ENCODE measurements around the gene PTPRN2. TPM values are rescaled to one million over a fixed set of nuclear protein-coding genes. Genes with fewer than 3 reads are reported as not detected.

PTPRN2 gene
- total and polyA plus RNA-seq, 2 of the 8 experiments (the other 6 are each of a cell fraction or from before 2014, with no cell fraction given), result 2.6 to 4.5 TPM

DNA sequence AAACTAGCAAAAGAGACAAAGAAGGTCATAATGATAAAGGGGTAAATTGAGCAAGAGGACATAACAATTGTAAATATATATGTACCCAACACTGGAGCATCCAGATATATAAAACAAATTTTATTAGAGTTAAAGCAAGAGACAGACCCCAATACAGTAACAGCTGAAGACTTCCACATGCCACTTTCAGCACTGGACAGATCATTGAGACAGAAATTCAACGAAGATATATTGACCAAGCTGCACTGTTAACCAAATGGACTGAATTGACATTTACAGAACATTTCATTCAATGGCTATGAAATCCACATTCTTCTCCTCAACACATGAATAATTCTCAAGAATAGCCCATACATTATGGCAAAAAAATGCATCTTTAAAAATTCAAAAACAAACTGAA lies 378.2 kb downstream of the PTPRN2 start:
- Histone ChIP-seq H3K27me3 (replicated peaks in 1 of 4; ENCODE audit: control insufficient read depth in 3 of 4, extremely low read depth in 1 of 4, insufficient read depth in 3 of 4, low read length in 3 of 4) (no peaks in the 10 kb centered on the region), H3K9me3 (ENCODE audit: insufficient read depth in 2 of 2, low read depth in 1 of 2, low read length in 1 of 2) (peaks cover 0 to 10% of the 10 kb centered on the region in 2 experiments; a peak in 2 of 4 replicates), H2AFZ (ENCODE audit: low read length) (no peak overlapping the region), H3K4me1 (replicated peaks in 1 of 4; ENCODE audit: control insufficient read depth in 3 of 4, insufficient read depth in 4 of 4, low read length in 3 of 4) (no peaks in the 10 kb centered on the region), H3K14ac (ENCODE audit: insufficient read length) (no peak overlapping the region), H3K56ac (replicated peaks; ENCODE audit: insufficient read length, low read depth, low read length) (no peak overlapping the region), H3K23me2 (ENCODE audit: low read depth, low read length) (no peaks in the 10 kb centered on the region), H3K23ac (ENCODE audit: insufficient read length) (no peak overlapping the region), H2BK15ac (ENCODE audit: low read length) (no peak overlapping the region), H2BK20ac (ENCODE audit: low read length) (no peak overlapping the region), H3K9ac (replicated peaks in 1 of 4; ENCODE audit: extremely low read depth in 1 of 4, low read depth in 3 of 4, low read length in 3 of 4) (no peak overlapping the region), H2BK5ac (ENCODE audit: low read depth, low read length) (no peak overlapping the region), H2BK12ac (ENCODE audit: low read depth, low read length) (no peak overlapping the region), H2BK120ac (replicated peaks; ENCODE audit: low read depth, low read length) (no peak overlapping the region), H4K91ac (replicated peaks; ENCODE audit: insufficient read length, low read length) (no peak overlapping the region), H4K8ac (ENCODE audit: extremely low read depth, insufficient read depth, low read length) (no peak overlapping the region), H4K20me1 (replicated peaks in 1 of 2; ENCODE audit: control insufficient read depth in 1 of 2, insufficient read depth in 2 of 2, low read length in 2 of 2) (no peaks in the 10 kb centered on the region), H3K36me3 (ENCODE audit: control insufficient read depth in 2 of 4, insufficient read depth in 4 of 4, low read length in 3 of 4) (no peaks in the 10 kb centered on the region), H3K27ac (ENCODE audit: low read depth, low read length) (no peak overlapping the region), H4K5ac (ENCODE audit: insufficient read length, low read depth, low read length) (no peak overlapping the region), H3K18ac (ENCODE audit: extremely low read depth, low read length) (no peak overlapping the region), H2AK5ac (ENCODE audit: low read depth, low read length) (no peak overlapping the region), H3K4ac (replicated peaks; ENCODE audit: insufficient read length, low read depth, low read length) (no peak overlapping the region), H3K4me3 (ENCODE audit: extremely low read depth in 1 of 4, insufficient read depth in 2 of 4, low read depth in 3 of 4, low read length in 4 of 4) (no peak overlapping the region), H3K79me2 (ENCODE audit: control insufficient read depth in 1 of 2, insufficient read depth in 2 of 2, low read length in 2 of 2) (no peaks in the 10 kb centered on the region), H3K4me2 (ENCODE audit: insufficient read depth in 1 of 2, low read depth in 2 of 2, low read length in 2 of 2) (no peak overlapping the region), H3K79me1 (ENCODE audit: low read depth, low read length) (no peaks in the 10 kb centered on the region)
- POLR2A ChIA-PET (ENCODE audit: partially characterized antibody), result interaction anchor here (0.6 kb wide), 1 partner anchor 844 kb away, joined by 3 read pairs; no protein-coding TSS in a partner anchor
- DNase-seq (ENCODE audit: low read depth in 1 of 2, low spot score in 2 of 2) (no peak), FAIRE-seq (no peak)
- TF ChIP-seq, protein P1, sequence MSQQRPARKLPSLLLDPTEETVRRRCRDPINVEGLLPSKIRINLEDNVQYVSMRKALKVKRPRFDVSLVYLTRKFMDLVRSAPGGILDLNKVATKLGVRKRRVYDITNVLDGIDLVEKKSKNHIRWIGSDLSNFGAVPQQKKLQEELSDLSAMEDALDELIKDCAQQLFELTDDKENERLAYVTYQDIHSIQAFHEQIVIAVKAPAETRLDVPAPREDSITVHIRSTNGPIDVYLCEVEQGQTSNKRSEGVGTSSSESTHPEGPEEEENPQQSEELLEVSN (IDR thresholded peaks at IDR 0.05), result no peak
- CTCF ChIA-PET (ENCODE audit: partially characterized antibody), result no interaction called here
- 80% methylated on average over 1 of the region's 1 CpG; no CpG with 5 or more reads in 1 of the 2 experiments for WGBS, 2 experiments (ENCODE audit: extremely low coverage in 1 of 2, insufficient coverage in 1 of 2, insufficient read length in 1 of 2, insufficient replicate concordance in 2 of 2, low coverage in 1 of 2, low lambda C conversion rate in 2 of 2, missing lambda C conversion rate in 1 of 2)

Measured in H1 (cell line).